SK-N-SH treated with all-trans-retinoic acid at 6 μM for 48 hours (cell line): ENCODE results near the gene CSGALNACT2.
"Not testable (repeated sequence)": the region's sequence is repeated elsewhere in the genome, so short reads cannot be mapped to it uniquely, and the experiment has no call there.

Experiments
- ATAC-seq: fragments of 200-7000 bp; cut with Tn5 transposase; 3 replicates; pipeline ENCODE4 v1.9.1; 2020; ENCODE audit warnings: mild to moderate bottlenecking, moderate library complexity
- ARNTL ChIP-seq: fragments of 450-650 bp; formaldehyde crosslinking; IDR thresholded peaks from 2 replicates; pipeline ENCODE4 v1.5.0; 2020; ENCODE audit warnings: low read depth, mild to moderate bottlenecking, moderate library complexity, borderline replicate concordance
- BACH2 ChIP-seq: fragments of 250-450 bp; sonication (Bioruptor Pico); IDR thresholded peaks from 2 replicates; pipeline ENCODE4 v1.9.0; 2021; ENCODE audit warnings: mild to moderate bottlenecking, borderline replicate concordance
- CSDC2 ChIP-seq: fragments of 250-450 bp; sonication (Bioruptor Pico); IDR thresholded peaks from 2 replicates; pipeline ENCODE4 v1.5.0; 2020; ENCODE audit warnings: mild to moderate bottlenecking, moderate library complexity
- CSRNP3 ChIP-seq: fragments of 250-450 bp; sonication (Bioruptor Pico); IDR thresholded peaks from 2 replicates; pipeline ENCODE4 v1.5.1; 2021; ENCODE audit warnings: mild to moderate bottlenecking, moderate library complexity
- ESRRG ChIP-seq: fragments of 250-450 bp; sonication (Bioruptor Pico); IDR thresholded peaks from 2 replicates; pipeline ENCODE4 v1.6.1; 2021; ENCODE audit warnings: mild to moderate bottlenecking
- GLIS3 ChIP-seq: fragments of 250-450 bp; sonication (Bioruptor Pico); IDR thresholded peaks from 2 replicates; pipeline ENCODE4 v1.5.0; 2020; ENCODE audit warnings: mild to moderate bottlenecking, moderate library complexity
- ISL1 ChIP-seq: fragments of 250-450 bp; sonication (Bioruptor Pico); IDR thresholded peaks from 2 replicates; pipeline ENCODE4 v2.1.2; 2022; ENCODE audit warnings: mild to moderate bottlenecking, moderate library complexity
- OSR1 ChIP-seq: fragments of 250-450 bp; sonication (Bioruptor Pico); IDR thresholded peaks from 2 replicates; pipeline ENCODE4 v1.8.0; 2022; ENCODE audit warnings: moderate library complexity, mild to moderate bottlenecking, inconsistent platforms
- PATZ1 ChIP-seq: fragments of 250-450 bp; sonication (Bioruptor Pico); IDR thresholded peaks from 2 replicates; pipeline ENCODE4 v1.8.0; 2020; ENCODE audit warnings: mild to moderate bottlenecking, moderate library complexity, borderline replicate concordance
- POU6F1 ChIP-seq: fragments of 250-450 bp; sonication (Bioruptor Pico); IDR thresholded peaks from 2 replicates; pipeline ENCODE4 v1.8.0; 2021; ENCODE audit warnings: low read depth, mild to moderate bottlenecking, moderate library complexity, borderline replicate concordance
- PPARA ChIP-seq: fragments of 250-450 bp; sonication (Bioruptor Pico); IDR thresholded peaks from 2 replicates; pipeline ENCODE4 v1.5.0; 2020; ENCODE audit warnings: mild to moderate bottlenecking, borderline replicate concordance
- RARB ChIP-seq: fragments of 250-450 bp; sonication (Bioruptor Pico); IDR thresholded peaks from 2 replicates; pipeline ENCODE4 v1.8.0; 2021; ENCODE audit warnings: mild to moderate bottlenecking, moderate library complexity
- SNAI2 ChIP-seq: fragments of 250-450 bp; sonication (Bioruptor Pico); IDR thresholded peaks from 2 replicates; pipeline ENCODE4 v1.5.0; 2020; ENCODE audit warnings: mild to moderate bottlenecking, moderate library complexity
- TCF4 ChIP-seq: fragments of 250-450 bp; sonication (Bioruptor Pico); IDR thresholded peaks from 2 replicates; pipeline ENCODE4 v1.8.0; 2021; ENCODE audit warnings: mild to moderate bottlenecking, moderate library complexity, borderline replicate concordance
- TOX ChIP-seq: fragments of 250-450 bp; sonication (Bioruptor Pico); IDR thresholded peaks from 2 replicates; pipeline ENCODE4 v1.8.0; 2021; ENCODE audit warnings: mild to moderate bottlenecking, moderate library complexity, borderline replicate concordance
- ZC3H10 ChIP-seq: fragments of 250-450 bp; sonication (Bioruptor Pico); IDR thresholded peaks from 2 replicates; pipeline ENCODE4 v1.5.1; 2021; ENCODE audit warnings: mild to moderate bottlenecking, moderate library complexity
- ZFP3 ChIP-seq: fragments of 250-450 bp; sonication (Bioruptor Pico); IDR thresholded peaks from 2 replicates; pipeline ENCODE4 v1.5.0; 2020; ENCODE audit warnings: mild to moderate bottlenecking, moderate library complexity
- ZFP30 ChIP-seq: fragments of 450-650 bp; formaldehyde crosslinking; IDR thresholded peaks from 2 replicates; pipeline ENCODE4 v1.5.0; 2022; ENCODE audit warnings: mild to moderate bottlenecking, moderate library complexity
- ZNF565 ChIP-seq: fragments of 450-650 bp; formaldehyde crosslinking; conservative IDR thresholded peaks from 2 replicates; pipeline ENCODE4 v1.5.0; 2020; ENCODE audit warnings: low read depth, mild to moderate bottlenecking, moderate library complexity
- ZNF70 ChIP-seq: fragments of 450-650 bp; formaldehyde crosslinking; IDR thresholded peaks from 2 replicates; pipeline ENCODE4 v1.5.0; 2020; ENCODE audit warnings: mild to moderate bottlenecking, moderate library complexity
- ZNF8 ChIP-seq: fragments of 450-650 bp; formaldehyde crosslinking; IDR thresholded peaks from 2 replicates; pipeline ENCODE4 v1.5.0; 2020; ENCODE audit warnings: mild to moderate bottlenecking, moderate library complexity
- TF ChIP-seq, protein P1 (sequence below): fragments of 250-450 bp; sonication (Bioruptor Pico); IDR thresholded peaks from 2 replicates; pipeline ENCODE4 v1.5.0; 2020; ENCODE audit warnings: mild to moderate bottlenecking, moderate library complexity

Gene CSGALNACT2

GRCh38 chr10:43094085-43094484, 44.2 kb upstream of the CSGALNACT2 start (continued):
- TF ChIP-seq, protein P1, sequence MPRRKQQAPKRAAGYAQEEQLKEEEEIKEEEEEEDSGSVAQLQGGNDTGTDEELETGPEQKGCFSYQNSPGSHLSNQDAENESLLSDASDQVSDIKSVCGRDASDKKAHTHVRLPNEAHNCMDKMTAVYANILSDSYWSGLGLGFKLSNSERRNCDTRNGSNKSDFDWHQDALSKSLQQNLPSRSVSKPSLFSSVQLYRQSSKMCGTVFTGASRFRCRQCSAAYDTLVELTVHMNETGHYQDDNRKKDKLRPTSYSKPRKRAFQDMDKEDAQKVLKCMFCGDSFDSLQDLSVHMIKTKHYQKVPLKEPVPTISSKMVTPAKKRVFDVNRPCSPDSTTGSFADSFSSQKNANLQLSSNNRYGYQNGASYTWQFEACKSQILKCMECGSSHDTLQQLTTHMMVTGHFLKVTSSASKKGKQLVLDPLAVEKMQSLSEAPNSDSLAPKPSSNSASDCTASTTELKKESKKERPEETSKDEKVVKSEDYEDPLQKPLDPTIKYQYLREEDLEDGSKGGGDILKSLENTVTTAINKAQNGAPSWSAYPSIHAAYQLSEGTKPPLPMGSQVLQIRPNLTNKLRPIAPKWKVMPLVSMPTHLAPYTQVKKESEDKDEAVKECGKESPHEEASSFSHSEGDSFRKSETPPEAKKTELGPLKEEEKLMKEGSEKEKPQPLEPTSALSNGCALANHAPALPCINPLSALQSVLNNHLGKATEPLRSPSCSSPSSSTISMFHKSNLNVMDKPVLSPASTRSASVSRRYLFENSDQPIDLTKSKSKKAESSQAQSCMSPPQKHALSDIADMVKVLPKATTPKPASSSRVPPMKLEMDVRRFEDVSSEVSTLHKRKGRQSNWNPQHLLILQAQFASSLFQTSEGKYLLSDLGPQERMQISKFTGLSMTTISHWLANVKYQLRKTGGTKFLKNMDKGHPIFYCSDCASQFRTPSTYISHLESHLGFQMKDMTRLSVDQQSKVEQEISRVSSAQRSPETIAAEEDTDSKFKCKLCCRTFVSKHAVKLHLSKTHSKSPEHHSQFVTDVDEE, result no peak
- TF ChIP-seq SNAI2 (CRISPR knock-in tag), result no peak
- TF ChIP-seq CSDC2 (CRISPR knock-in tag), result no peak
- no peak; the same call in 1 of the 2 replicates for TF ChIP-seq GLIS3 (CRISPR knock-in tag)

GRCh38 chr10:43099339-43099738, 38.9 kb upstream of the CSGALNACT2 start:
- not testable (repeated sequence) for ATAC-seq

GRCh38 chr10:43099928-43100327, 38.3 kb upstream of the CSGALNACT2 start:
- ATAC-seq, result no peak
- no peak for TF ChIP-seq TCF4
- TF ChIP-seq ARNTL (CRISPR knock-in tag), result no peak
- no peak for TF ChIP-seq PATZ1 (CRISPR knock-in tag)
- no peak for TF ChIP-seq CSRNP3
- no peak for TF ChIP-seq ZC3H10 (CRISPR knock-in tag)
- no peak for TF ChIP-seq ZNF565 (CRISPR knock-in tag)
- no peak for TF ChIP-seq RARB (CRISPR knock-in tag)
- TF ChIP-seq TOX (CRISPR knock-in tag), result no peak
- TF ChIP-seq ZFP3 (CRISPR knock-in tag), result no peak
- TF ChIP-seq PPARA (CRISPR knock-in tag), result no peak
- TF ChIP-seq ISL1 (CRISPR knock-in tag), result no peak
- TF ChIP-seq CSDC2 (CRISPR knock-in tag), result no peak
- no peak for TF ChIP-seq OSR1 (CRISPR knock-in tag)
- no peak for TF ChIP-seq ZFP30 (CRISPR knock-in tag)
- no peak for TF ChIP-seq ZNF70 (CRISPR knock-in tag)
- no peak for TF ChIP-seq ESRRG (CRISPR knock-in tag)
- TF ChIP-seq BACH2 (CRISPR knock-in tag), result no peak
- no peak for TF ChIP-seq SNAI2 (CRISPR knock-in tag)
- TF ChIP-seq POU6F1 (CRISPR knock-in tag), result no peak
- TF ChIP-seq, all 23 proteins: peak for 0

DNA sequence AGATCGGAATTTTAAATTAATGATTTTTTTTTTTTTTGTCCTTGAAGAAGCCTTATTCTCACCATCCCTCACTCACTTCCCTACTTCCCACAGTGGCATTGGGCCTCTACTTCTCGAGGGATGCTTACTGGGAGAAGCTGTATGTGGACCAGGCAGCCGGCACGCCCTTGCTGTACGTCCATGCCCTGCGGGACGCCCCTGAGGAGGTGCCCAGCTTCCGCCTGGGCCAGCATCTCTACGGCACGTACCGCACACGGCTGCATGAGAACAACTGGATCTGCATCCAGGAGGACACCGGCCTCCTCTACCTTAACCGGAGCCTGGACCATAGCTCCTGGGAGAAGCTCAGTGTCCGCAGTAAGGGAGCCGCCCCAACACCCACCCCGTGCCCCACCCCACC, 37.9 kb upstream of the CSGALNACT2 start:
- no peak for ATAC-seq
- TF ChIP-seq ZNF8 (no peak), ARNTL (CRISPR knock-in tag) (no peak), ZNF565 (CRISPR knock-in tag) (no peak), TCF4 (no peak), ESRRG (CRISPR knock-in tag) (no peak), PATZ1 (CRISPR knock-in tag) (no peak), SNAI2 (CRISPR knock-in tag) (no peak), ZC3H10 (CRISPR knock-in tag) (no peak), OSR1 (CRISPR knock-in tag) (no peak), GLIS3 (CRISPR knock-in tag) (no peak), BACH2 (CRISPR knock-in tag) (no peak), TOX (CRISPR knock-in tag) (no peak), ZFP30 (CRISPR knock-in tag) (no peak), POU6F1 (CRISPR knock-in tag) (no peak), PPARA (CRISPR knock-in tag) (no peak), ZFP3 (CRISPR knock-in tag) (no peak), CSDC2 (CRISPR knock-in tag) (no peak), CSRNP3 (no peak)
- TF ChIP-seq, all 23 proteins: peak for 0
